Neural cell (in vitro differentiated cells): ENCODE data around the gene FOSL2. TPM values are rescaled to one million over a fixed set of nuclear protein-coding genes. Genes with fewer than 3 reads are reported as not detected.

Experiments
- H2AFZ ChIP-seq: fragments of 200-600, 300-800 bp; sonication (generic), shearing (Covaris generic); 2 replicates; pipeline ENCODE4 v1.6.0; 2014; ENCODE audit warnings: low read depth, mild to moderate bottlenecking, antibody characterized with exemption, low read length, moderate library complexity
- H3F3A ChIP-seq: fragments of 200-600 bp; shearing (Covaris generic); 2 replicates; pipeline ENCODE4 v1.6.1; 2016; ENCODE audit warnings: mild to moderate bottlenecking, moderate library complexity, mixed read lengths, antibody characterized with exemption, low read length; ENCODE audit not compliant: insufficient read depth, poor library complexity, severe bottlenecking
- H3K27ac ChIP-seq: fragments of 200-600, 300-800 bp; sonication (generic), shearing (Covaris generic); 2 replicates; pipeline ENCODE4 v1.5.1; 2014; ENCODE audit warnings: mild to moderate bottlenecking, low read length, moderate library complexity
- H3K27me3 ChIP-seq: fragments of 300-800, 200-600 bp; sonication (generic), shearing (Covaris generic); 2 replicates; pipeline ENCODE4 v1.6.0; 2014; ENCODE audit warnings: mild to moderate bottlenecking, low read depth, low read length, moderate library complexity; ENCODE audit not compliant: insufficient read depth
- H3K36me3 ChIP-seq: fragments of 300-800, 200-600 bp; sonication (generic), shearing (Covaris generic); 2 replicates; pipeline ENCODE4 v1.5.1; 2014; ENCODE audit warnings: mild to moderate bottlenecking, antibody characterized with exemption, low read length, moderate library complexity; ENCODE audit not compliant: insufficient read depth
- H3K4me2 ChIP-seq: fragments of 300-800, 200-600 bp; sonication (generic), shearing (Covaris generic); 2 replicates; pipeline ENCODE4 v1.6.0; 2014; ENCODE audit warnings: mild to moderate bottlenecking, low read length
- H3K4me3 ChIP-seq: fragments of 300-800, 200-600 bp; sonication (generic), shearing (Covaris generic); 2 replicates; pipeline ENCODE4 v1.5.1; 2014; ENCODE audit warnings: mild to moderate bottlenecking, low read length, moderate library complexity
- H3K79me2 ChIP-seq: fragments of 200-600 bp; shearing (Covaris generic); replicated peaks from 2 replicates; pipeline ENCODE4 v1.6.0; 2014; ENCODE audit warnings: mild to moderate bottlenecking, low read length, moderate library complexity; ENCODE audit not compliant: insufficient read depth
- H3K9ac ChIP-seq: fragments of 300-800, 200-600 bp; sonication (generic), shearing (Covaris generic); 2 replicates; pipeline ENCODE4 v1.6.1; 2016; ENCODE audit warnings: mild to moderate bottlenecking, low read length, mixed read lengths
- H3K9me2 ChIP-seq: fragments of 200-600 bp; shearing (Covaris generic); 2 replicates; pipeline ENCODE4 v1.6.1; 2016; ENCODE audit warnings: mild to moderate bottlenecking, low read length, mixed read lengths; ENCODE audit not compliant: insufficient read depth
- H3K9me3 ChIP-seq: fragments of 200-600, 300-800 bp; sonication (generic), shearing (Covaris generic); 2 replicates; pipeline ENCODE4 v1.6.1; 2016; ENCODE audit warnings: mild to moderate bottlenecking, mixed run types, low read length, moderate library complexity, mixed read lengths
- H4K20me1 ChIP-seq: fragments of 200-600 bp; shearing (Covaris generic); 2 replicates; pipeline ENCODE4 v1.6.1; 2016; ENCODE audit warnings: mild to moderate bottlenecking, mixed run types; ENCODE audit not compliant: insufficient read depth
- CTCF ChIP-seq: fragments of 450-650 bp; IDR thresholded peaks from 2 replicates; pipeline ENCODE4 v1.5.1; 2014; ENCODE audit warnings: antibody characterized with exemption, mild to moderate bottlenecking, moderate library complexity; ENCODE audit not compliant: poor library complexity, severe bottlenecking
- EP300 ChIP-seq: fragments of 450-650 bp; conservative IDR thresholded peaks from 2 replicates; pipeline ENCODE4 v1.6.1; 2014; ENCODE audit warnings: antibody characterized with exemption, mild to moderate bottlenecking, moderate library complexity; ENCODE audit not compliant: poor library complexity, severe bottlenecking
- EZH2 ChIP-seq: fragments of 200-600, 300-800 bp; shearing (Covaris generic), sonication (generic); IDR thresholded peaks from 2 replicates; pipeline ENCODE4 v1.6.1; 2014; ENCODE audit warnings: antibody characterized with exemption, low read length, borderline replicate concordance, mild to moderate bottlenecking; ENCODE audit not compliant: insufficient read depth, poor library complexity, severe bottlenecking
- MXI1 ChIP-seq: fragments of 450-650 bp; conservative IDR thresholded peaks from 2 replicates; pipeline ENCODE4 v1.6.1; 2014; ENCODE audit warnings: antibody characterized with exemption, mild to moderate bottlenecking; ENCODE audit not compliant: poor library complexity, severe bottlenecking
- POLR2AphosphoS5 ChIP-seq: IDR thresholded peaks from 2 replicates; pipeline ENCODE4 v1.6.1; 2012
- RAD21 ChIP-seq: fragments of 450-650 bp; conservative IDR thresholded peaks from 2 replicates; pipeline ENCODE4 v1.6.1; 2014; ENCODE audit warnings: antibody characterized with exemption, mild to moderate bottlenecking, moderate library complexity
- SMC3 ChIP-seq: fragments of 450-650 bp; conservative IDR thresholded peaks from 2 replicates; pipeline ENCODE4 v1.6.1; 2014; ENCODE audit warnings: antibody characterized with exemption, mild to moderate bottlenecking, moderate library complexity; ENCODE audit not compliant: poor library complexity
- TAF1 ChIP-seq: IDR thresholded peaks from 2 replicates; pipeline ENCODE4 v1.6.1; 2012; ENCODE audit warnings: low read depth
- polyA plus RNA-seq: library from polyadenylated mRNA; depleted of rRNA; stranded (reverse); fragments of >200 nt; gene quantifications from 2 replicates; pipeline ENCODE4 v1.2.3, GENCODE V29; 2014
- TF ChIP-seq, protein P1 (sequence below): IDR thresholded peaks from 2 replicates; pipeline ENCODE4 v1.6.1; 2012; ENCODE audit warnings: borderline replicate concordance

The FOSL2 gene
- polyA plus RNA-seq, 1 donor from 2014 or later, result 2.8 TPM

GRCh38 chr2:28437918-28438317, 45.3 kb downstream of the FOSL2 start:
- TF ChIP-seq POLR2AphosphoS5 (no peak), RAD21 (no peak), EP300 (no peak), CTCF (no peak)
- no peak overlapping the region for H2AFZ ChIP-seq
- H4K20me1 ChIP-seq, result no peaks in the 10 kb centered on the region
- H3K4me3 ChIP-seq, result no peak overlapping the region
- H3K36me3 ChIP-seq, result no peaks in the 10 kb centered on the region
- H3K79me2 ChIP-seq, result no peaks in the 10 kb centered on the region
- no peaks in the 10 kb centered on the region for H3K27me3 ChIP-seq
- no peaks in the 10 kb centered on the region for H3K9me3 ChIP-seq
- H3K27ac ChIP-seq, result no peak overlapping the region
- H3F3A ChIP-seq, result no peaks in the 10 kb centered on the region
- H3K9me2 ChIP-seq, result no peaks in the 10 kb centered on the region
- H3K4me2 ChIP-seq, result no peak overlapping the region
- no peak overlapping the region for H3K9ac ChIP-seq

GRCh38 chr2:28438532-28439063, 45.9 kb downstream of the FOSL2 start:
- no peaks in the 10 kb centered on the region for H3K79me2 ChIP-seq
- no peak overlapping the region for H2AFZ ChIP-seq
- H3K9me3 ChIP-seq, result no peaks in the 10 kb centered on the region
- no peak overlapping the region for H3K9ac ChIP-seq
- no peak for TF ChIP-seq TAF1
- no peak for TF ChIP-seq MXI1
- TF ChIP-seq EZH2, result no peak
- H4K20me1 ChIP-seq, result no peaks in the 10 kb centered on the region
- no peak overlapping the region for H3K4me2 ChIP-seq
- no peaks in the 10 kb centered on the region for H3K36me3 ChIP-seq
- no peaks in the 10 kb centered on the region for H3K9me2 ChIP-seq
- H3K4me3 ChIP-seq, result no peak overlapping the region
- H3F3A ChIP-seq, result no peaks in the 10 kb centered on the region
- no peaks in the 10 kb centered on the region for H3K27me3 ChIP-seq
- no peak overlapping the region for H3K27ac ChIP-seq

- Histone ChIP-seq H3K36me3 (no peaks in the 10 kb centered on the region), H3K4me3 (no peak overlapping the region), H3K79me2 (no peaks in the 10 kb centered on the region), H3K9ac (no peak overlapping the region), H3K27ac (no peak overlapping the region), H4K20me1 (no peaks in the 10 kb centered on the region), H3K27me3 (no peaks in the 10 kb centered on the region), H3F3A (no peaks in the 10 kb centered on the region), H3K9me3 (no peaks in the 10 kb centered on the region), H3K4me2 (no peak overlapping the region), H2AFZ (no peak overlapping the region), H3K9me2 (no peaks in the 10 kb centered on the region)
- TF ChIP-seq EP300 (no peak), EZH2 (no peak), MXI1 (no peak), SMC3 (no peak), POLR2AphosphoS5 (no peak), RAD21 (no peak)
- TF ChIP-seq, protein P1, sequence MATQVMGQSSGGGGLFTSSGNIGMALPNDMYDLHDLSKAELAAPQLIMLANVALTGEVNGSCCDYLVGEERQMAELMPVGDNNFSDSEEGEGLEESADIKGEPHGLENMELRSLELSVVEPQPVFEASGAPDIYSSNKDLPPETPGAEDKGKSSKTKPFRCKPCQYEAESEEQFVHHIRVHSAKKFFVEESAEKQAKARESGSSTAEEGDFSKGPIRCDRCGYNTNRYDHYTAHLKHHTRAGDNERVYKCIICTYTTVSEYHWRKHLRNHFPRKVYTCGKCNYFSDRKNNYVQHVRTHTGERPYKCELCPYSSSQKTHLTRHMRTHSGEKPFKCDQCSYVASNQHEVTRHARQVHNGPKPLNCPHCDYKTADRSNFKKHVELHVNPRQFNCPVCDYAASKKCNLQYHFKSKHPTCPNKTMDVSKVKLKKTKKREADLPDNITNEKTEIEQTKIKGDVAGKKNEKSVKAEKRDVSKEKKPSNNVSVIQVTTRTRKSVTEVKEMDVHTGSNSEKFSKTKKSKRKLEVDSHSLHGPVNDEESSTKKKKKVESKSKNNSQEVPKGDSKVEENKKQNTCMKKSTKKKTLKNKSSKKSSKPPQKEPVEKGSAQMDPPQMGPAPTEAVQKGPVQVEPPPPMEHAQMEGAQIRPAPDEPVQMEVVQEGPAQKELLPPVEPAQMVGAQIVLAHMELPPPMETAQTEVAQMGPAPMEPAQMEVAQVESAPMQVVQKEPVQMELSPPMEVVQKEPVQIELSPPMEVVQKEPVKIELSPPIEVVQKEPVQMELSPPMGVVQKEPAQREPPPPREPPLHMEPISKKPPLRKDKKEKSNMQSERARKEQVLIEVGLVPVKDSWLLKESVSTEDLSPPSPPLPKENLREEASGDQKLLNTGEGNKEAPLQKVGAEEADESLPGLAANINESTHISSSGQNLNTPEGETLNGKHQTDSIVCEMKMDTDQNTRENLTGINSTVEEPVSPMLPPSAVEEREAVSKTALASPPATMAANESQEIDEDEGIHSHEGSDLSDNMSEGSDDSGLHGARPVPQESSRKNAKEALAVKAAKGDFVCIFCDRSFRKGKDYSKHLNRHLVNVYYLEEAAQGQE, result no peak
Observed at GRCh38 chr2:28439127-28439526, 46.5 kb downstream of the FOSL2 start.
